ENCODE results near the gene PTPRR. TPM values are rescaled to one million over a fixed set of nuclear protein-coding genes. Genes with fewer than 3 reads are reported as not detected.

PTPRR gene
- total RNA-seq, 1 experiment from 2014 or later: 0.46 TPM

DNA sequence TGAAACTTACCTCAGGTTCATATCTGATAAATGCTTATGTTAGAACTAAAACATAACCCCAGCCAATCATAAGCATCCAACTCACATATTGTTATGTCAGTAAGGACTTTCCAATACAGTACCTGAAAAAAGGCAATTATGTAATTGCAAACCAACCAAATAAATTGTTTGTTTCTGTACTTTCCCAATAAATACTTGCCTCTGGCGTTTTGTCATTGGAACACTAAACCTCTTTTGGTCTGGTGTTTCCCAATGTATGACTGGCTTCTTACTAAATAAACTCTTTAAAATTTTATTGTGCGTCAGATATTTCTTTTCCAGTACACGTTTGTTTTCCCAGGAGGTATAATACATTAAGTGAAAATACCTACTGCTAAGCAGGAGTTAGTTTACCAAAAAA is 276.6 kb downstream of the PTPRR start (continued):
- no peak for TF ChIP-seq SMAD3 (CRISPR knock-in tag; IDR thresholded peaks at IDR 0.05; ENCODE audit: borderline replicate concordance)

DNA sequence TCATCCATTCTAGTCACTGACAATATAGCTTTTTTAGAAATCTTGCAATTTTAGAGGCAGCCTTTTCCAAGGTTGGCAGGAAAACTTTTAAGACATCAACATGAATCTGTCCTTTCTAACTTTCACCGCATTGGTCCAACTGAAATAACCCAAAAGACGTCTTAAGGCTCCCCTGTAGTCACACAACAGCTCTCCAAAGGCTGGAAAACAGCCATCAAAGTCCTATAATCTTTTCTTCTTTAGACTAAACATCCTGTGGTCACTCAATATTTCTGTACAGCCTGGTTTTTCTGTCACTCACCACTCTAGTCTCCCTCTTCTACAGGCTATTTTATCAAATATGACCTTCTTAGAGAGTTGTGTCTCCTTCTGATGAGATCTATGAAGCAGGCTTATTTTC is 278.8 kb downstream of the PTPRR start:
- TF ChIP-seq ZNF425 (CRISPR knock-in tag; conservative IDR thresholded peaks at IDR 0.05): no peak
- no peak for TF ChIP-seq ZBTB21 (CRISPR knock-in tag; IDR thresholded peaks at IDR 0.05; ENCODE audit: borderline replicate concordance)
- TF ChIP-seq FOXP4 (CRISPR knock-in tag; IDR thresholded peaks at IDR 0.05): no peak
- TF ChIP-seq, protein P1, sequence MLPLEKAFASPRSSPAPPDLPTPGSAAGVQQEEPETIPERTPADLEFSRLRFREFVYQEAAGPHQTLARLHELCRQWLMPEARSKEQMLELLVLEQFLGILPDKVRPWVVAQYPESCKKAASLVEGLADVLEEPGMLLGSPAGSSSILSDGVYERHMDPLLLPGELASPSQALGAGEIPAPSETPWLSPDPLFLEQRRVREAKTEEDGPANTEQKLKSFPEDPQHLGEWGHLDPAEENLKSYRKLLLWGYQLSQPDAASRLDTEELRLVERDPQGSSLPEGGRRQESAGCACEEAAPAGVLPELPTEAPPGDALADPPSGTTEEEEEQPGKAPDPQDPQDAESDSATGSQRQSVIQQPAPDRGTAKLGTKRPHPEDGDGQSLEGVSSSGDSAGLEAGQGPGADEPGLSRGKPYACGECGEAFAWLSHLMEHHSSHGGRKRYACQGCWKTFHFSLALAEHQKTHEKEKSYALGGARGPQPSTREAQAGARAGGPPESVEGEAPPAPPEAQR (CRISPR knock-in tag; IDR thresholded peaks at IDR 0.05): no peak
- TF ChIP-seq, protein P2, sequence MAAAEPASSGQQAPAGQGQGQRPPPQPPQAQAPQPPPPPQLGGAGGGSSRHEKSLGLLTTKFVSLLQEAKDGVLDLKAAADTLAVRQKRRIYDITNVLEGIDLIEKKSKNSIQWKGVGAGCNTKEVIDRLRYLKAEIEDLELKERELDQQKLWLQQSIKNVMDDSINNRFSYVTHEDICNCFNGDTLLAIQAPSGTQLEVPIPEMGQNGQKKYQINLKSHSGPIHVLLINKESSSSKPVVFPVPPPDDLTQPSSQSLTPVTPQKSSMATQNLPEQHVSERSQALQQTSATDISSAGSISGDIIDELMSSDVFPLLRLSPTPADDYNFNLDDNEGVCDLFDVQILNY (CRISPR knock-in tag; IDR thresholded peaks at IDR 0.05): no peak
- no peak for TF ChIP-seq RORB (CRISPR knock-in tag; IDR thresholded peaks at IDR 0.05)
- TF ChIP-seq TEAD4 (CRISPR knock-in tag; IDR thresholded peaks at IDR 0.05): no peak
- no peak for TF ChIP-seq IRF2 (CRISPR knock-in tag; IDR thresholded peaks at IDR 0.05; ENCODE audit: borderline replicate concordance, low read depth)
- no peak for TF ChIP-seq RELA (CRISPR knock-in tag; IDR thresholded peaks at IDR 0.05; ENCODE audit: borderline replicate concordance)
- TF ChIP-seq ESRRA (CRISPR knock-in tag; IDR thresholded peaks at IDR 0.05; ENCODE audit: borderline replicate concordance): no peak
- TF ChIP-seq, protein P3, sequence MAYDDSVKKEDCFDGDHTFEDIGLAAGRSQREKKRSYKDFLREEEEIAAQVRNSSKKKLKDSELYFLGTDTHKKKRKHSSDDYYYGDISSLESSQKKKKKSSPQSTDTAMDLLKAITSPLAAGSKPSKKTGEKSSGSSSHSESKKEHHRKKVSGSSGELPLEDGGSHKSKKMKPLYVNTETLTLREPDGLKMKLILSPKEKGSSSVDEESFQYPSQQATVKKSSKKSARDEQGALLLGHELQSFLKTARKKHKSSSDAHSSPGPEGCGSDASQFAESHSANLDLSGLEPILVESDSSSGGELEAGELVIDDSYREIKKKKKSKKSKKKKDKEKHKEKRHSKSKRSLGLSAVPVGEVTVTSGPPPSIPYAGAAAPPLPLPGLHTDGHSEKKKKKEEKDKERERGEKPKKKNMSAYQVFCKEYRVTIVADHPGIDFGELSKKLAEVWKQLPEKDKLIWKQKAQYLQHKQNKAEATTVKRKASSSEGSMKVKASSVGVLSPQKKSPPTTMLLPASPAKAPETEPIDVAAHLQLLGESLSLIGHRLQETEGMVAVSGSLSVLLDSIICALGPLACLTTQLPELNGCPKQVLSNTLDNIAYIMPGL (CRISPR knock-in tag; IDR thresholded peaks at IDR 0.05): no peak
- TF ChIP-seq OVOL2 (CRISPR knock-in tag; IDR thresholded peaks at IDR 0.05; ENCODE audit: borderline replicate concordance): no peak
- TF ChIP-seq CREB1 (CRISPR knock-in tag; IDR thresholded peaks at IDR 0.05): no peak
- Mint-ChIP-seq H3K9me3 (no peaks in the 10 kb centered on the region), H3K4me3 (no peak overlapping the region), H3K27ac (no peak overlapping the region), H3K36me3 (no peaks in the 10 kb centered on the region), H3K4me1 (peaks cover 29% of the 10 kb centered on the region), H3K27me3 (ENCODE audit: low read depth) (no peaks in the 10 kb centered on the region)
- POLR2A ChIA-PET: no interaction called here
- CTCF ChIA-PET: no interaction called here
- DNase-seq (ENCODE audit: low spot score) (no peak), ATAC-seq (no peak)

- no peaks in the 10 kb centered on the region for H3K27me3 Mint-ChIP-seq (ENCODE audit: low read depth)
- H3K9me3 Mint-ChIP-seq: no peaks in the 10 kb centered on the region
- no peak overlapping the region for H3K4me3 Mint-ChIP-seq
- CTCF ChIA-PET: no interaction called here
- no peak for ATAC-seq
- POLR2A ChIA-PET: no interaction called here
- H3K27ac Mint-ChIP-seq: no peak overlapping the region
- no peaks in the 10 kb centered on the region for H3K36me3 Mint-ChIP-seq
- peaks cover 21% of the 10 kb centered on the region for H3K4me1 Mint-ChIP-seq
- no peak for DNase-seq (ENCODE audit: low spot score)
- TF ChIP-seq ZBTB21 (CRISPR knock-in tag; IDR thresholded peaks at IDR 0.05; ENCODE audit: borderline replicate concordance) (no peak), FOXP4 (CRISPR knock-in tag; IDR thresholded peaks at IDR 0.05) (no peak), ZNF263 (CRISPR knock-in tag; IDR thresholded peaks at IDR 0.05; ENCODE audit: low read depth) (no peak), ETV6 (CRISPR knock-in tag; IDR thresholded peaks at IDR 0.05) (no peak)
- TF ChIP-seq, protein P4, sequence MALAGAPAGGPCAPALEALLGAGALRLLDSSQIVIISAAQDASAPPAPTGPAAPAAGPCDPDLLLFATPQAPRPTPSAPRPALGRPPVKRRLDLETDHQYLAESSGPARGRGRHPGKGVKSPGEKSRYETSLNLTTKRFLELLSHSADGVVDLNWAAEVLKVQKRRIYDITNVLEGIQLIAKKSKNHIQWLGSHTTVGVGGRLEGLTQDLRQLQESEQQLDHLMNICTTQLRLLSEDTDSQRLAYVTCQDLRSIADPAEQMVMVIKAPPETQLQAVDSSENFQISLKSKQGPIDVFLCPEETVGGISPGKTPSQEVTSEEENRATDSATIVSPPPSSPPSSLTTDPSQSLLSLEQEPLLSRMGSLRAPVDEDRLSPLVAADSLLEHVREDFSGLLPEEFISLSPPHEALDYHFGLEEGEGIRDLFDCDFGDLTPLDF (CRISPR knock-in tag; IDR thresholded peaks at IDR 0.05): no peak
- TF ChIP-seq, protein P5, sequence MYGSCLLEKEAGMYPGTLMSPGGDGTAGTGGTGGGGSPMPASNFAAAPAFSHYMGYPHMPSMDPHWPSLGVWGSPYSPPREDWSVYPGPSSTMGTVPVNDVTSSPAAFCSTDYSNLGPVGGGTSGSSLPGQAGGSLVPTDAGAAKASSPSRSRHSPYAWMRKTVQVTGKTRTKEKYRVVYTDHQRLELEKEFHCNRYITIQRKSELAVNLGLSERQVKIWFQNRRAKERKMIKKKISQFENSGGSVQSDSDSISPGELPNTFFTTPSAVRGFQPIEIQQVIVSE (CRISPR knock-in tag; IDR thresholded peaks at IDR 0.05; ENCODE audit: borderline replicate concordance): no peak
Observed at GRCh38 chr12:70640901-70641300, 279.6 kb downstream of the PTPRR start.

Data from WTC11 (cell line).